H1 (cell line): ENCODE results near the gene SPACA7. TPM values are rescaled to one million over a fixed set of nuclear protein-coding genes. Genes with fewer than 3 reads are reported as not detected.
A peak's percentile ranks its signal among the peaks of the same experiment; 100 is the strongest.

Source experiments
- CTCF ChIA-PET: fragments of 300-600 bp; sonication (Branson Sonifier 250); formaldehyde crosslinking; loops from one replicate; lab custom pipeline; 2021; ENCODE audit not compliant: partially characterized antibody; lab: Charles Lee
- POLR2A ChIA-PET: fragments of 300-600 bp; sonication (Branson Sonifier 250); formaldehyde crosslinking; loops from one replicate; lab custom pipeline; 2021; ENCODE audit warnings: inconsistent platforms; ENCODE audit not compliant: partially characterized antibody; lab: Charles Lee
- DNase-seq, 2 experiments: peaks; one replicate each; pipeline versions ENCODE4 v3.0.0 to v3.0.0-alpha.2; 2010 to 2022; ENCODE audit warnings: low spot score in 2 of 2, low read depth in 1 of 2, mixed read lengths in 1 of 2
- FAIRE-seq: peaks from 2 replicates; lab custom pipeline; 2011; peaks lifted over from hg19 to GRCh38; lab: Jason Lieb, UNC
- H2AFZ ChIP-seq: 2 replicates; pipeline ENCODE4 v1.8.1; 2012; ENCODE audit warnings: low read length, inconsistent platforms
- H2AK5ac ChIP-seq: 2 replicates; pipeline ENCODE4 v1.6.1; 2013; ENCODE audit warnings: low read depth, low read length
- H2BK120ac ChIP-seq: replicated peaks from 2 replicates; pipeline ENCODE3; 2013; ENCODE audit warnings: low read depth, low read length, inconsistent platforms
- H2BK12ac ChIP-seq: 2 replicates; pipeline ENCODE4 v1.6.1; 2013; ENCODE audit warnings: low read depth, low read length
- H2BK15ac ChIP-seq: 2 replicates; pipeline ENCODE4 v1.6.1; 2013; ENCODE audit warnings: low read length
- H2BK20ac ChIP-seq: 2 replicates; pipeline ENCODE4 v1.6.1; 2013; ENCODE audit warnings: low read length
- H2BK5ac ChIP-seq: 2 replicates; pipeline ENCODE4 v1.6.1; 2013; ENCODE audit warnings: low read depth, low read length
- H3K14ac ChIP-seq: 2 replicates; pipeline ENCODE4 v1.6.1; 2013; ENCODE audit warnings: inconsistent platforms; ENCODE audit not compliant: insufficient read length
- H3K18ac ChIP-seq: 2 replicates; pipeline ENCODE4 v1.6.1; 2013; ENCODE audit warnings: low read length; ENCODE audit errors: extremely low read depth
- H3K23ac ChIP-seq: 2 replicates; pipeline ENCODE4 v1.6.1; 2013; ENCODE audit warnings: inconsistent platforms; ENCODE audit not compliant: insufficient read length
- H3K23me2 ChIP-seq: 2 replicates; pipeline ENCODE4 v1.6.1; 2013; ENCODE audit warnings: low read depth, low read length
- H3K27ac ChIP-seq: 2 replicates; pipeline ENCODE4 v1.6.1; 2011; ENCODE audit warnings: low read depth, low read length, inconsistent platforms
- H3K27me3 ChIP-seq, 4 experiments: replicated peaks in 1 of 4; 1 replicate in 1 of 4; 2 replicates in 3 of 4; pipeline versions ENCODE4 v1.6.1 to v1.8.1; 2011 to 2013; ENCODE audit warnings: low read length in 3 of 4, mild to moderate bottlenecking in 3 of 4, inconsistent platforms in 2 of 4, mixed read lengths in 2 of 4, moderate library complexity in 1 of 4; ENCODE audit not compliant: control insufficient read depth in 3 of 4, insufficient read depth in 3 of 4; ENCODE audit errors: extremely low read depth in 1 of 4
- H3K36me3 ChIP-seq, 4 experiments: 2 replicates each; pipeline versions ENCODE4 v1.6.1 to v1.8.1; 2011 to 2013; ENCODE audit warnings: mild to moderate bottlenecking in 4 of 4, low read length in 3 of 4, moderate library complexity in 2 of 4, control low read depth in 1 of 4, inconsistent platforms in 1 of 4; ENCODE audit not compliant: insufficient read depth in 4 of 4, control insufficient read depth in 2 of 4
- H3K4ac ChIP-seq: replicated peaks from 2 replicates; pipeline ENCODE3; 2013; ENCODE audit warnings: low read length, low read depth, mixed read lengths, inconsistent platforms; ENCODE audit not compliant: insufficient read length
- H3K4me1 ChIP-seq, 4 experiments: replicated peaks in 1 of 4; 1 replicate in 1 of 4; 2 replicates in 3 of 4; pipeline versions ENCODE4 v1.6.1 to v1.8.1; 2011 to 2013; ENCODE audit warnings: low read length in 3 of 4, inconsistent platforms in 2 of 4, mixed read lengths in 1 of 4; ENCODE audit not compliant: insufficient read depth in 4 of 4, control insufficient read depth in 3 of 4
- H3K4me2 ChIP-seq, 2 experiments: 2 replicates each; pipeline versions ENCODE4 v1.6.1 to v1.8.1; 2011 to 2013; ENCODE audit warnings: low read depth in 2 of 2, low read length in 2 of 2, control low read depth in 1 of 2, inconsistent platforms in 1 of 2, mild to moderate bottlenecking in 1 of 2; ENCODE audit not compliant: insufficient read depth in 1 of 2
- H3K4me3 ChIP-seq, 4 experiments: fragments of 200-600, 300-600 bp in 1 of 4; sonication (generic), shearing (Covaris generic), sonication (Bioruptor Twin) in 1 of 4; 2 replicates each; pipeline versions ENCODE4 v1.5.1 to v1.8.1; 2011 to 2016; ENCODE audit warnings: low read length in 4 of 4, low read depth in 3 of 4, control low read depth in 2 of 4, inconsistent platforms in 2 of 4, mild to moderate bottlenecking in 2 of 4, mixed read lengths in 1 of 4, moderate library complexity in 1 of 4; ENCODE audit not compliant: insufficient read depth in 2 of 4; ENCODE audit errors: extremely low read depth in 1 of 4
- H3K56ac ChIP-seq: replicated peaks from 2 replicates; pipeline ENCODE3; 2013; ENCODE audit warnings: low read depth, mild to moderate bottlenecking, mixed read lengths, low read length, inconsistent platforms; ENCODE audit not compliant: insufficient read length
- H3K79me1 ChIP-seq: 2 replicates; pipeline ENCODE4 v1.6.1; 2013; ENCODE audit warnings: low read depth, low read length, control low read depth
- H3K79me2 ChIP-seq, 2 experiments: 2 replicates each; pipeline versions ENCODE4 v1.6.1 to v1.8.1; 2012 to 2013; ENCODE audit warnings: low read length in 2 of 2, mild to moderate bottlenecking in 2 of 2, inconsistent platforms in 1 of 2; ENCODE audit not compliant: insufficient read depth in 2 of 2, control insufficient read depth in 1 of 2
- H3K9ac ChIP-seq, 4 experiments: replicated peaks in 1 of 4; 1 replicate in 1 of 4; 2 replicates in 3 of 4; pipeline versions ENCODE4 v1.6.1 to v1.8.1; 2011 to 2013; ENCODE audit warnings: low read depth in 3 of 4, low read length in 3 of 4, control low read depth in 2 of 4, mild to moderate bottlenecking in 2 of 4, moderate library complexity in 2 of 4, inconsistent platforms in 1 of 4; ENCODE audit errors: extremely low read depth in 1 of 4
- H3K9me3 ChIP-seq, 2 experiments: 2 replicates each; pipeline versions ENCODE4 v1.6.1 to v1.8.1; 2012 to 2013; ENCODE audit warnings: mild to moderate bottlenecking in 2 of 2, moderate library complexity in 2 of 2, control low read depth in 1 of 2, inconsistent platforms in 1 of 2, low read depth in 1 of 2, low read length in 1 of 2, mixed read lengths in 1 of 2; ENCODE audit not compliant: insufficient read depth in 2 of 2
- H4K20me1 ChIP-seq, 2 experiments: replicated peaks in 1 of 2; 2 replicates each; pipeline versions ENCODE3 to v1.8.1; 2011 to 2013; ENCODE audit warnings: inconsistent platforms in 2 of 2, low read length in 2 of 2, mild to moderate bottlenecking in 1 of 2; ENCODE audit not compliant: insufficient read depth in 2 of 2, control insufficient read depth in 1 of 2
- H4K5ac ChIP-seq: 2 replicates; pipeline ENCODE4 v1.6.1; 2013; ENCODE audit warnings: low read length, low read depth, mixed read lengths, inconsistent platforms; ENCODE audit not compliant: insufficient read length
- H4K8ac ChIP-seq: 2 replicates; pipeline ENCODE4 v1.8.0; 2013; ENCODE audit warnings: mild to moderate bottlenecking, moderate library complexity, low read length, inconsistent platforms; ENCODE audit not compliant: insufficient read depth; ENCODE audit errors: extremely low read depth
- H4K91ac ChIP-seq: replicated peaks from 2 replicates; pipeline ENCODE3; 2013; ENCODE audit warnings: low read length, mixed read lengths, inconsistent platforms; ENCODE audit not compliant: insufficient read length
- ASH2L ChIP-seq: fragments of 200-600, 300-600 bp; sonication (generic); IDR thresholded peaks from one replicate; pipeline ENCODE4 v1.7.1; 2017; ENCODE audit warnings: low read length
- BRCA1 ChIP-seq: IDR thresholded peaks from 2 replicates; pipeline ENCODE4 v1.6.1; 2012; ENCODE audit warnings: low read depth, low read length, improper control_type of control experiment
- CBX5 ChIP-seq: fragments of 300-800, 300-1000 bp; sonication (generic); IDR thresholded peaks from 2 replicates; pipeline ENCODE4 v1.7.1; 2016; ENCODE audit warnings: antibody characterized with exemption, low read length, low read depth
- GABPA ChIP-seq: IDR thresholded peaks from 2 replicates; pipeline ENCODE4 v1.6.1; 2011; ENCODE audit warnings: mild to moderate bottlenecking, low read length, moderate library complexity, borderline replicate concordance; ENCODE audit not compliant: insufficient read depth
- WGBS, 2 experiments: shearing (Covaris generic) in 1 of 2; methylation state at CpG; one replicate each; pipeline versions ENCODE4 v1.1.6 to v1.1.7; 2013 to 2015; ENCODE audit warnings: low lambda C conversion rate in 2 of 2, mixed read lengths in 2 of 2, inconsistent platforms in 1 of 2, low coverage in 1 of 2, missing lambda C conversion rate in 1 of 2; ENCODE audit not compliant: insufficient replicate concordance in 2 of 2, insufficient coverage in 1 of 2, insufficient read length in 1 of 2; ENCODE audit errors: extremely low coverage in 1 of 2, missing lambda C conversion rate in 1 of 2; 5-methylcytosine and 5-hydroxymethylcytosine counted together
- polyA plus RNA-seq, 7 experiments: library from polyadenylated mRNA; depleted of rRNA in 3 of 7; stranded (reverse) in 5 of 7; unstranded in 2 of 7; fragments of >200 nt in 5 of 7; fragments of 200-250 nt in 2 of 7; gene quantifications; 1 replicate in 5 of 7; 2 replicates in 1 of 7; 4 replicates in 1 of 7; pipeline versions ENCODE4 v1.2.1 to v1.2.3, GENCODE V29; 2011 to 2013; ENCODE audit warnings: missing spikeins in 2 of 7, mixed read lengths in 2 of 7
- total RNA-seq: library from RNA; stranded (reverse); fragmentation: NEBNext Ultra II Directional; extraction: Animal tissue kit (Norgen Biotek cat#: 25700); gene quantifications from 2 replicates; pipeline ENCODE4 v1.2.1, GENCODE V29; 2021

SPACA7 gene
- total and polyA plus RNA-seq, 2 of the 8 experiments (the other 6 are each of a cell fraction or from before 2014, with no cell fraction given): not detected

GRCh38 chr13:112442483-112443090, 66.4 kb downstream of the SPACA7 start:
- ChIA-PET POLR2A (no interaction called here), CTCF (interaction anchor here (0.6 to 5.2 kb wide), 57 partner anchors 9 to 1401 kb away, joined by 3 to 51 read pairs (median 5); partner anchors contain the start of genes SOX1 and SPACA7)
- Histone ChIP-seq H4K8ac (no peak overlapping the region; the same call in 1 of the 2 replicates), H3K9ac (no peak overlapping the region), H2BK120ac (no peak overlapping the region), H2BK20ac (no peak overlapping the region), H2BK15ac (peak overlapping the region; percentile 46; the same call in 1 of the 2 replicates), H2BK12ac (no peak overlapping the region), H3K14ac (no peak overlapping the region), H3K4me2 (no peak overlapping the region), H2AK5ac (no peak overlapping the region), H4K5ac (no peak overlapping the region), H3K27me3 (peaks cover 0 to 3% (median under 1%) of the 10 kb centered on the region in 4 experiments; a peak in 3 of 7 replicates), H3K23me2 (no peaks in the 10 kb centered on the region), H3K23ac (peak overlapping the region; percentile 53), H3K18ac (no peak overlapping the region), H2AFZ (no peak overlapping the region), H4K91ac (no peak overlapping the region), H3K56ac (no peak overlapping the region), H3K79me2 (no peaks in the 10 kb centered on the region), H3K36me3 (no peaks in the 10 kb centered on the region), H3K79me1 (no peaks in the 10 kb centered on the region), H3K4ac (no peak overlapping the region), H3K4me3 (no peak overlapping the region), H4K20me1 (no peaks in the 10 kb centered on the region), H2BK5ac (no peak overlapping the region), H3K9me3 (peaks cover 2 to 8% of the 10 kb centered on the region in 2 experiments; a peak in 1 of 4 replicates), H3K4me1 (peaks cover 0 to 4% (median 1%) of the 10 kb centered on the region in 4 experiments; a peak in 2 of 7 replicates), H3K27ac (no peak overlapping the region)
- no peak for FAIRE-seq
- TF ChIP-seq GABPA (no peak), ASH2L (no peak), BRCA1 (no peak), CBX5 (no peak)
- WGBS, 2 experiments: 79% methylated on average over 16 of the region's 21 CpGs; no CpG with 5 or more reads in 1 of the 2 experiments
- DNase-seq: no peak
